Measurements from ENCODE around the gene CDC73. TPM values are rescaled to one million over a fixed set of nuclear protein-coding genes. Genes with fewer than 3 reads are reported as not detected.

CDC73 gene
- total and polyA plus RNA-seq, 9 of the 15 experiments (the other 6 are each of a cell fraction or from before 2014, with no cell fraction given): 19.0 to 61.7 (median 30.1) TPM

DNA sequence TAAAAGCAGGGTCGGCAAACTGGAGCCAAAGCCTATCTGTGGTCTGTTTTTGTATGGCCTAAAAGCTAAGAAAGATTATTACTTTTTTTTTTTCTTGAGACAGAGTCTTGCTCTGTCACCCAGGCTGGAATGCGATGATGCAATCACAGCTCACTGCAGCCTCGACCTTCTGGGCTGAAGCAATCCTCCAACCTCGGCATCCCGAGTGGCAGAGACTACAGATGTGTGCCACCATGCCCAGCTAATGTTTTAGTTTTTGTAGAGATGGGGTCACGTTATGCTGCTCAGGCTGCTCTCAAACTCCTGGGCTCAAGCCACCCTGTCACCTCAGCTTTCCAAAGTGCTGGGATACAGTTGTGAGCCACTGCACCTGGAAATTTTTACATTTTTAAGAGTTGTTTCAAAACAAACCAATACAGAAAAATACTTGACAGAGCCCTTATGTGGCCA is 10.2 kb upstream of the CDC73 start (continued):
- TF ChIP-seq, protein P1, sequence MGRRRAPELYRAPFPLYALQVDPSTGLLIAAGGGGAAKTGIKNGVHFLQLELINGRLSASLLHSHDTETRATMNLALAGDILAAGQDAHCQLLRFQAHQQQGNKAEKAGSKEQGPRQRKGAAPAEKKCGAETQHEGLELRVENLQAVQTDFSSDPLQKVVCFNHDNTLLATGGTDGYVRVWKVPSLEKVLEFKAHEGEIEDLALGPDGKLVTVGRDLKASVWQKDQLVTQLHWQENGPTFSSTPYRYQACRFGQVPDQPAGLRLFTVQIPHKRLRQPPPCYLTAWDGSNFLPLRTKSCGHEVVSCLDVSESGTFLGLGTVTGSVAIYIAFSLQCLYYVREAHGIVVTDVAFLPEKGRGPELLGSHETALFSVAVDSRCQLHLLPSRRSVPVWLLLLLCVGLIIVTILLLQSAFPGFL (CRISPR knock-in tag; IDR thresholded peaks at IDR 0.05): no peak
- TF ChIP-seq MGA (IDR thresholded peaks at IDR 0.05): no peak; the same call in 1 of the 2 replicates
- TF ChIP-seq, protein P2, sequence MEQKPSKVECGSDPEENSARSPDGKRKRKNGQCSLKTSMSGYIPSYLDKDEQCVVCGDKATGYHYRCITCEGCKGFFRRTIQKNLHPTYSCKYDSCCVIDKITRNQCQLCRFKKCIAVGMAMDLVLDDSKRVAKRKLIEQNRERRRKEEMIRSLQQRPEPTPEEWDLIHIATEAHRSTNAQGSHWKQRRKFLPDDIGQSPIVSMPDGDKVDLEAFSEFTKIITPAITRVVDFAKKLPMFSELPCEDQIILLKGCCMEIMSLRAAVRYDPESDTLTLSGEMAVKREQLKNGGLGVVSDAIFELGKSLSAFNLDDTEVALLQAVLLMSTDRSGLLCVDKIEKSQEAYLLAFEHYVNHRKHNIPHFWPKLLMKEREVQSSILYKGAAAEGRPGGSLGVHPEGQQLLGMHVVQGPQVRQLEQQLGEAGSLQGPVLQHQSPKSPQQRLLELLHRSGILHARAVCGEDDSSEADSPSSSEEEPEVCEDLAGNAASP (IDR thresholded peaks at IDR 0.05): no peak
- TF ChIP-seq, protein P3, sequence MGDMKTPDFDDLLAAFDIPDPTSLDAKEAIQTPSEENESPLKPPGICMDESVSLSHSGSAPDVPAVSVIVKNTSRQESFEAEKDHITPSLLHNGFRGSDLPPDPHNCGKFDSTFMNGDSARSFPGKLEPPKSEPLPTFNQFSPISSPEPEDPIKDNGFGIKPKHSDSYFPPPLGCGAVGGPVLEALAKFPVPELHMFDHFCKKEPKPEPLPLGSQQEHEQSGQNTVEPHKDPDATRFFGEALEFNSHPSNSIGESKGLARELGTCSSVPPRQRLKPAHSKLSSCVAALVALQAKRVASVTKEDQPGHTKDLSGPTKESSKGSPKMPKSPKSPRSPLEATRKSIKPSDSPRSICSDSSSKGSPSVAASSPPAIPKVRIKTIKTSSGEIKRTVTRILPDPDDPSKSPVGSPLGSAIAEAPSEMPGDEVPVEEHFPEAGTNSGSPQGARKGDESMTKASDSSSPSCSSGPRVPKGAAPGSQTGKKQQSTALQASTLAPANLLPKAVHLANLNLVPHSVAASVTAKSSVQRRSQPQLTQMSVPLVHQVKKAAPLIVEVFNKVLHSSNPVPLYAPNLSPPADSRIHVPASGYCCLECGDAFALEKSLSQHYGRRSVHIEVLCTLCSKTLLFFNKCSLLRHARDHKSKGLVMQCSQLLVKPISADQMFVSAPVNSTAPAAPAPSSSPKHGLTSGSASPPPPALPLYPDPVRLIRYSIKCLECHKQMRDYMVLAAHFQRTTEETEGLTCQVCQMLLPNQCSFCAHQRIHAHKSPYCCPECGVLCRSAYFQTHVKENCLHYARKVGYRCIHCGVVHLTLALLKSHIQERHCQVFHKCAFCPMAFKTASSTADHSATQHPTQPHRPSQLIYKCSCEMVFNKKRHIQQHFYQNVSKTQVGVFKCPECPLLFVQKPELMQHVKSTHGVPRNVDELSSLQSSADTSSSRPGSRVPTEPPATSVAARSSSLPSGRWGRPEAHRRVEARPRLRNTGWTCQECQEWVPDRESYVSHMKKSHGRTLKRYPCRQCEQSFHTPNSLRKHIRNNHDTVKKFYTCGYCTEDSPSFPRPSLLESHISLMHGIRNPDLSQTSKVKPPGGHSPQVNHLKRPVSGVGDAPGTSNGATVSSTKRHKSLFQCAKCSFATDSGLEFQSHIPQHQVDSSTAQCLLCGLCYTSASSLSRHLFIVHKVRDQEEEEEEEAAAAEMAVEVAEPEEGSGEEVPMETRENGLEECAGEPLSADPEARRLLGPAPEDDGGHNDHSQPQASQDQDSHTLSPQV (IDR thresholded peaks at IDR 0.05): peak; percentile 83; the same call in 1 of the 2 replicates
- TF ChIP-seq ZNF324 (CRISPR knock-in tag; IDR thresholded peaks at IDR 0.05): no peak
- TF ChIP-seq E2F3 (CRISPR knock-in tag; IDR thresholded peaks at IDR 0.05): no peak
- peak; percentile 75 for TF ChIP-seq HDAC8 (tag; IDR thresholded peaks at IDR 0.05)
- no peak for TF ChIP-seq RBM17 (IDR thresholded peaks at IDR 0.05; ENCODE audit: borderline replicate concordance, low read depth, low read length)
- 0 out of 2 replicates have a peak, but pooled peaks have one; percentile 31 for TF ChIP-seq ESRRA (IDR thresholded peaks at IDR 0.05; ENCODE audit: borderline replicate concordance, low read depth)
- no peak for TF ChIP-seq GATAD2A (IDR thresholded peaks at IDR 0.05)
